IPS-18a (cell line): ENCODE data around the gene CACNA1C.

ENCODE experiments used
- H3K27ac ChIP-seq: one replicate; pipeline ENCODE4 v1.5.1; 2013; ENCODE audit warnings: low read length
- H3K27me3 ChIP-seq: one replicate; pipeline ENCODE4 v1.6.1; 2013; ENCODE audit warnings: mild to moderate bottlenecking, low read length; ENCODE audit not compliant: control insufficient read depth, insufficient read depth
- H3K36me3 ChIP-seq: one replicate; pipeline ENCODE4 v1.6.1; 2013; ENCODE audit warnings: low read depth, low read length; ENCODE audit not compliant: control insufficient read depth
- H3K4me1 ChIP-seq: one replicate; pipeline ENCODE4 v1.6.1; 2013; ENCODE audit warnings: low read depth, low read length; ENCODE audit not compliant: control insufficient read depth
- H3K4me3 ChIP-seq: one replicate; pipeline ENCODE4 v1.5.1; 2013; ENCODE audit warnings: low read length
- H3K9ac ChIP-seq: one replicate; pipeline ENCODE4 v1.6.1; 2013; ENCODE audit warnings: mild to moderate bottlenecking, low read length, moderate library complexity
- H3K9me3 ChIP-seq: one replicate; pipeline ENCODE4 v1.6.1; 2013; ENCODE audit warnings: low read depth, low read length; ENCODE audit not compliant: control insufficient read depth

Gene CACNA1C

DNA sequence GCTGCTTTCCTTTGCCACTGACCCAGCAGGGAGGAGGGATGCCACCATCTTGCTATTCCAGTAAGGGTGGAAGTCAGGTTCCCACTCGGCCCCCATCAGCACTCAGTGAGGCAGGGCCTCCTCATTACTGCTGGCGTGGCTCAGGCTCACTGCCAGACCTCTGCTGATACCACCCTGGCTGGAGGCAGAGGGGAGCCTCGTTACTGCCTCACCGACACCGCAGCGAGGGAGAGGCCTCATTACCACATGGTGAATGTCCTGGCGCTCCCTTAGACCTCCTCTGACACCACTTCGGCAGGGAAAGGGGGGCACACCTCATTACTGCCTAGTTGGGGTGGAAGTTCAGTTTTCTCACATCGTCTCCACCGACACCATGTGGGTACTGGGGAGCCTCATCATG, 354.1 kb downstream of the CACNA1C start:
- peaks cover 7% of the 10 kb centered on the region for H3K4me1 ChIP-seq
- H3K27ac ChIP-seq, result no peak overlapping the region
- H3K27me3 ChIP-seq, result no peaks in the 10 kb centered on the region
- H3K9ac ChIP-seq, result no peak overlapping the region
- H3K36me3 ChIP-seq, result no peaks in the 10 kb centered on the region
- no peaks in the 10 kb centered on the region for H3K9me3 ChIP-seq
- H3K4me3 ChIP-seq, result no peak overlapping the region

GRCh38 chr12:2408262-2408661, 355.5 kb downstream of the CACNA1C start:
- no peaks in the 10 kb centered on the region for H3K27me3 ChIP-seq
- H3K4me1 ChIP-seq, result peaks cover 12% of the 10 kb centered on the region
- H3K36me3 ChIP-seq, result no peaks in the 10 kb centered on the region
- no peak overlapping the region for H3K27ac ChIP-seq
- no peak overlapping the region for H3K9ac ChIP-seq
- H3K4me3 ChIP-seq, result no peak overlapping the region
- H3K9me3 ChIP-seq, result no peaks in the 10 kb centered on the region

DNA sequence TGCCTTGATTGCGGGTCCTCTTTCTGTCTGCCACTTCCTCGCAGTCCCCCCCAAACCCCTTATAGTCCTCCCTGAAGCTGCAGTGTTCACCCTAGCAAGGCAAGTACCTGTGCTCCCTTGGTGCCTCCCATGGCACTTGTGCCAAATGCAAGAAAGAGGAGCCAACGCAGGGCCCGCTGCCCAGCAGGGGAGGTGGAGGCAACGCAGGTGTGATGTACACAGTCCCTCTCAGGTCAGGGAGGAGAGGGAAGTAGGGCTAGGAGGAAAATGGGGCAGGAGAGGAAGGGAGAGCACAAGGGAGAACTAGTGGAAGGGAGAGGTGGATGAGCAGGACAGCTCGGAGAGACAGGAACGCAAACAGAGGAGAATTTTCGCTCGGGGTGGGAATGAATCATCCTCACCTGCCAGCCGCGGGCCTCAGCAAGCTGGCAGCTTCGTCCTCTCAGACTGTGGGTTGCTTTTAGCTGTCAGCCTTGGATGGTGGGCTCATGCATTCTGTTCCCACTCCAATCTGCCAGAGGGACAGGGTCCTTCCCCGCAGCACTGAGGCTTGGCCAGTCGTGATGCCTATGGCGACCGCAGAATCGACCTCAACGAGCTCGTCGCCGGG, 357.0 kb downstream of the CACNA1C start:
- Histone ChIP-seq H3K36me3 (no peaks in the 10 kb centered on the region), H3K27ac (no peak overlapping the region), H3K27me3 (no peaks in the 10 kb centered on the region), H3K4me1 (peaks cover 12% of the 10 kb centered on the region), H3K9me3 (no peaks in the 10 kb centered on the region), H3K9ac (no peak overlapping the region), H3K4me3 (no peak overlapping the region)

- Histone ChIP-seq H3K9me3 (no peaks in the 10 kb centered on the region), H3K27ac (no peak overlapping the region), H3K36me3 (no peaks in the 10 kb centered on the region), H3K4me1 (peaks cover 12% of the 10 kb centered on the region), H3K9ac (no peak overlapping the region), H3K27me3 (no peaks in the 10 kb centered on the region), H3K4me3 (no peak overlapping the region)
These were observed 357.7 kb downstream of the CACNA1C start for GRCh38 chr12:2410496-2410895.

DNA sequence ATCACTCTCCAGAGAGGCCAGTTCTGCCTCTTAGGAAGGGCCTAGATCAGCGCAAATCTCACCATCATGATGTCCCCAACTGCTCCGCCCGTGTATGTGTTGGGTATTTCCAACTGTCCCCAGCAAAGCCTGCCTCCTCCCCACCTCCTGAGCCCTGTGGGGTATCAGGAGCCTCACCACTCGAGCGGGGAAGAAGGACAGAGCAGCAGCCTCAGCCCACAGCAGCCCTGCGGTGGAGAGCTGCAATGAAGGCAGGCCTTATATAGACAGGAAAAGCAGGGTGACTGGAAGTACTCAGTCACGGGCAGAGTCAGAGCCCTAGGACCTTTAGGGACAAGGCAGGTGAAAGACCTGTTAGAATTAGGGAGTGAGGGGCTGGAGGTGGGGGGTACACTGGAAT, 358.2 kb downstream of the CACNA1C start:
- Histone ChIP-seq H3K9ac (no peak overlapping the region), H3K4me3 (no peak overlapping the region), H3K9me3 (no peaks in the 10 kb centered on the region), H3K27ac (no peak overlapping the region), H3K36me3 (no peaks in the 10 kb centered on the region), H3K27me3 (no peaks in the 10 kb centered on the region), H3K4me1 (peaks cover 16% of the 10 kb centered on the region)

- Histone ChIP-seq H3K4me1 (peaks cover 18% of the 10 kb centered on the region), H3K4me3 (no peak overlapping the region), H3K27me3 (no peaks in the 10 kb centered on the region), H3K27ac (no peak overlapping the region), H3K9me3 (no peaks in the 10 kb centered on the region), H3K9ac (no peak overlapping the region), H3K36me3 (no peaks in the 10 kb centered on the region)
These were observed 359.0 kb downstream of the CACNA1C start for GRCh38 chr12:2411616-2412304.

DNA sequence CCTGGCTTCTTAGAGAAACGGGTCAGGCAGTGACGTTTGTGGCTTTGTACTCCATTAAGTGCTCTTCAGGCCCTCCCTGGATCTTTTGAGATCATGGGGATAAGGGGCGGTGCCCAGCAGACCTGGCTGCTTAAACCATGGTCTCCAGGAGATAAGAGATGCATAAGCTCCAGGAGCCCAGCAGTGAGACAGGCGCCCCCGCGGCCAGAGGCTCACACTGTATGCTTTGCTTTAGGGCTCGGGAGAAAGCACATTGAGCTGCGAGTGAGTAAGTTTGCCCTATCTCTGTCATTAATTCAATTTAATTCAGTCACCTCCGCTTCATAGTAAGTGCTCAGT, 359.5 kb downstream of the CACNA1C start:
- Histone ChIP-seq H3K9ac (no peak overlapping the region), H3K9me3 (no peaks in the 10 kb centered on the region), H3K27me3 (no peaks in the 10 kb centered on the region), H3K4me1 (peaks cover 23% of the 10 kb centered on the region), H3K36me3 (no peaks in the 10 kb centered on the region), H3K4me3 (no peak overlapping the region), H3K27ac (no peak overlapping the region)

DNA sequence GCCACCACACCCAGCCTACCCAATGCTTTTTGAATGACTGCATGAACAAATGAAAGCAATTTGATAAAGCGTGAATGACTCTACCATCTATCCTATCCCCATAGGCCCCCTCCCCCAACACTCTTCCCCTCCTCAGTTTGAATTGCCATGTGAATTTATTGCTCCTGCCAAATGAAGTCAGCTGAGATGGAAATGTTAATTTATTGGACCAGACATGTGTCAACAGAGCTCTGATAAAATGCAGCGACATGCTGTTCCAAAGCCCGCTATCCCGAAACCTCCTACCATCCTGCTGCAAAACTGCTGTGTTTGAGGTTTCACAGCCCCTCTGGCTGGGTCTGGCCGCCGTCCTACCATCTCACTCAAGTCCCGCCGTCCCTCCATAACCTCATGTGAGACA, 360.5 kb downstream of the CACNA1C start:
- no peak overlapping the region for H3K9ac ChIP-seq
- no peak overlapping the region for H3K27ac ChIP-seq
- H3K9me3 ChIP-seq, result no peaks in the 10 kb centered on the region
- peaks cover 33% of the 10 kb centered on the region for H3K4me1 ChIP-seq
- H3K4me3 ChIP-seq, result no peak overlapping the region
- no peaks in the 10 kb centered on the region for H3K27me3 ChIP-seq
- H3K36me3 ChIP-seq, result no peaks in the 10 kb centered on the region

- no peaks in the 10 kb centered on the region for H3K36me3 ChIP-seq
- H3K9ac ChIP-seq, result no peak overlapping the region
- no peak overlapping the region for H3K4me3 ChIP-seq
- H3K4me1 ChIP-seq, result peaks cover 37% of the 10 kb centered on the region
- H3K27me3 ChIP-seq, result no peaks in the 10 kb centered on the region
- H3K27ac ChIP-seq, result no peak overlapping the region
- H3K9me3 ChIP-seq, result no peaks in the 10 kb centered on the region
These were observed 361.4 kb downstream of the CACNA1C start for GRCh38 chr12:2413999-2414792.

GRCh38 chr12:2414810-2415567, 362.2 kb downstream of the CACNA1C start:
- H3K27me3 ChIP-seq, result no peaks in the 10 kb centered on the region

GRCh38 chr12:2415568-2415944, 362.8 kb downstream of the CACNA1C start:
- no peaks in the 10 kb centered on the region for H3K27me3 ChIP-seq

More at GRCh38 chr12:2414810-2415567, 362.2 kb downstream of the CACNA1C start:
- no peak overlapping the region for H3K9ac ChIP-seq
- H3K9me3 ChIP-seq, result no peaks in the 10 kb centered on the region
- peaks cover 37% of the 10 kb centered on the region for H3K4me1 ChIP-seq
- no peak overlapping the region for H3K4me3 ChIP-seq
- H3K27ac ChIP-seq, result no peak overlapping the region
- no peaks in the 10 kb centered on the region for H3K36me3 ChIP-seq

More at GRCh38 chr12:2415568-2415944, 362.8 kb downstream of the CACNA1C start:
- Histone ChIP-seq H3K9ac (no peak overlapping the region), H3K9me3 (no peaks in the 10 kb centered on the region), H3K4me3 (no peak overlapping the region), H3K36me3 (no peaks in the 10 kb centered on the region), H3K27ac (no peak overlapping the region), H3K4me1 (peaks cover 37% of the 10 kb centered on the region)
